GM12864 (cell line): ENCODE measurements around the gene PSKH1.
A peak's percentile ranks its signal among the peaks of the same experiment; 100 is the strongest.

ENCODE experiments used
- DNase-seq: peaks from one replicate; pipeline ENCODE4 v3.0.0-alpha.2; 2011; ENCODE audit warnings: low read depth
- H3K4me3 ChIP-seq: 2 replicates; pipeline ENCODE4 v1.5.1; 2011; ENCODE audit warnings: mild to moderate bottlenecking, low read depth, low read length, control low read depth
- CTCF ChIP-seq: IDR thresholded peaks from 2 replicates; pipeline ENCODE4 v1.5.1; 2011; ENCODE audit warnings: low read depth, mild to moderate bottlenecking, moderate library complexity, low read length, control low read depth, inconsistent platforms; ENCODE audit errors: missing control alignments

PSKH1 gene

GRCh38 chr16:67868290-67868689, 24.8 kb upstream of the PSKH1 start:
- H3K4me3 ChIP-seq = no peak overlapping the region
- no peak for TF ChIP-seq CTCF
- no peak for DNase-seq

DNA sequence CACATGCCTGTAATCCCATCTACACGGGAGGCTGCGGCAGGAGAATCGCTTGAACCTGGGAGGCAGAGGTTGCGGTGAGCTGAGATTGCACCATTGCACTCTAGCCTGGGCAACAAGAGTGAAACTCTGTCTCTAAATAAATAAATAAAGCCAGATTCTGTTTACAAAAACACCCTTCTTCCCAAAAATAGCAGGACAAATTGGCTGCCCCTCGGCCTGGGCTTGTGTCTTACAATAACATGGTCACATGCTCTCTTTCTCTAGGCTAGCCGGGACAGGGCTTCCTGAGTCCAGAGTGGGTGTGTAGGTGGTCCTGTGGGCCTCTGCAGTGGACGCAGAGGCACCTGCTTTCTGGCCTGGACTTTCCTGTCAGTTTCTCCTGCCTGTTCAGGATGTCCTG, 23.4 kb upstream of the PSKH1 start:
- no peak for TF ChIP-seq CTCF
- no peak for DNase-seq
- H3K4me3 ChIP-seq = no peak overlapping the region

DNA sequence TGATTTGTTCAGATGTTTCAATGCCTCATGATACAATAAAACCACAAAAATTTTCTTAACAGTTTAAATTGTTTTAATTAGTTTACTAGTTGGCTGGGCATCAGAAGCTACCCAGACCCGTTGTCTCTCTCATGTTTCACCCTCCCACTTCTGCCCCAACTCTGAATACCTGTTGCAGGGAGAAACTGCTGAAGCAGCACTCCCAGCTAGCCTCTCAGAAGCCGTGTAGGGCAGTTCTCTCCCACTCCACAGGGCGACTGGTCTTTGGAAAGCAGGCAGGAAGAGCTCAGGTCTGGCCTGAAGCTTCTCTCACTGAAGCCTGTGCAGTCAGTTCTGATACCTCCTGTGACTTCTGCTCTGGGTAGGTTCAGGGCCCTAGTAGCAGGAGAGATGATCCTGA, 21.8 kb upstream of the PSKH1 start:
- no peak for DNase-seq
- TF ChIP-seq CTCF = no peak
- no peak overlapping the region for H3K4me3 ChIP-seq

GRCh38 chr16:67872131-67872630, 20.9 kb upstream of the PSKH1 start:
- TF ChIP-seq CTCF = no peak
- DNase-seq = no peak
- peak overlapping the region; percentile 70 for H3K4me3 ChIP-seq

DNA sequence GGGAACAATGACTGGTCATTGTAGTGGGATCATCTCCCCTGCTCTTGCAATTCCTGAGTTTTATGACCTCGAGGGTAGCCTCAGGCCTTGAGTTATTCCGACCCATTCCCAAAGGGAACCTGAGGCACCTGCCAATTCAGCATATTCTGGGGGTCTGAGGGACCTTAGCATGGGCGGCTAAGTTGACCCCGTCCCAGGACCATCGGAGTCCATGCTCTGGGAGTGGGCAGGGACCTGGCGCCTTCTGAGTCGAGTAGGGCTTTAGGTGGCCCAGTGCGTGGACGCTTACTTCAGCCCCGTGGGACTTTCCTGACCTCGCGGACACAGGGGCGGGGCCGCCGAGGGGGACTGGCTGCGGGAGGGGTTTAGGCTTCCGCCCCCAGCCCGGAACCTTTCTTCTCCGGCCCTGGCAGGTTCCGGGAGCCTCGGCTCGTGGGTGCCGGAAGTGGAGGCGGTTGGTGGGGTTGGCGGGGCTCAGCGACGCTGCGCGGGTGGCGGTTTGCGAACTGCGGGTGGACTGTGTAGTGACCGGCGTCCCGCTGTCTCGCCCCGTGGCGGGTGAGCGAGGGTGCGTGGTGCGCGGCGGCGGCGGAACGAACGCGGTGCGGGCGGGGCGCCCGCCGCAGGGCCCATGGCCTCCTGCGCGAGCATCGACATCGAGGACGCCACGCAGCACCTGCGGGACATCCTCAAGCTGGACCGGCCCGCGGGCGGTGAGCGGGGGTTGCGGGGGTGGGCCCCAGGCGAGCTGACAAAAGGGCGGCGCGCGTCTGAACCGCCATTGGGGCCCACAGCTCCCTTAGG, 20.2 kb upstream of the PSKH1 start, which contains the start of gene EDC4:
Gene EDC4 (plus strand): TSS at position 422 of the 804 bp plus-strand sequence. CDS start 210 bp downstream, at position 632.
- no peak for TF ChIP-seq CTCF
- DNase-seq = peak; percentile 51
- peak within 1 kb of the TSS; percentile 70 for H3K4me3 ChIP-seq

DNA sequence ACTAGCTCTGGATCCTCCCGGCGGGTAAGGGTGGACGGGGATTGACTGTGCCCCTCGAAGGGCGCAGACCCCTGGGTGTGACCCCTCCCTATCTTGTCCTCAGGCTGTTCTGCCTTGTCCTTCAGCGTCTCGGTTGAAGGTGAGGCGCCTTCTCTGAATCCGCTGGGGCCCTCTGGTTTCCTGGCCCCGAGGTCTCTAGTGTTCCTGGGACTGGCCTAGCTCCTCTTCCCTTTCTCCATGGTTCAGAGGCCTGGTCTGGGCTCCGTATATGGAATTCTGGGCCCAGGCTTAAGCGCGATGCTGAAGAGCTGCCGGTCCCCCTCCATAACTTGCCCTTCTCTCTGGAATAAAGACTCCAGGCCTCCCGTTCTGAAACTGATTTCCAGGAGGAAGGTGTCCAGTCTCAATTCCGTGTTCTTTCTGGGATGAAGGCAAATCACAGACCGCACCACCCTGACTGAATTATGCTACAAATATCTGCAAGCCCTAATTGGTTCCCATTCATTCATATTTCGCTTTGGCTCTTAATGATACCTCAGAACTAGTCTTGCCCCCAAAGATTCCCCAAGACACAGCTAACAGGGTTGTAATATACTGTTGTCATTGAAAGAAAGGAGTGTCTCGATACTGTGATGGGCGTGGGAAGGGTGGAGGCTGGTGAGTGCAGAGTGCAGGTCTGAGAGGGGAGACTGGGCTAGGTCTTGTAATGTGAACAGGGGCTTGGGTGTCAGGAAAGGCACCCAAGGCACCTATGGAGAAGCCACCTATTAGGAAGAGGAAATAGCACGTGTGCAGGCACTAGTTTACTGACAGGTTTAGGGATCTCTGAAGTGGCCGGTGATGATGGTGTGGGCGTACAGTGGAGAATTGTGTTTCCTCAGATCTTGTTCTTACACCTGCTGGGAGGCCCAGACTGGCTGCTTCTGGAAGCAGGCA, 19.4 kb upstream of the PSKH1 start:
- DNase-seq = no peak
- peak overlapping the region; percentile 70 for H3K4me3 ChIP-seq
- TF ChIP-seq CTCF = no peak
